Measurements from ENCODE around the gene UBE2J2.

- TF ChIP-seq FOXK2 (IDR thresholded peaks at IDR 0.05) (no peak), SP1 (IDR thresholded peaks at IDR 0.05) (no peak), SUZ12 (IDR thresholded peaks at IDR 0.05) (no peak), ZNF384 (IDR thresholded peaks at IDR 0.05) (no peak), TARDBP (IDR thresholded peaks at IDR 0.05) (no peak), FOXA1 (IDR thresholded peaks at IDR 0.05) (no peak), FOXM1 (IDR thresholded peaks at IDR 0.05; ENCODE audit: borderline replicate concordance) (no peak)
These were observed 35.6 kb downstream of the UBE2J2 start for GRCh38 chr1:1237874-1238701.

Measured in HEK293T (cell line).